HG02852 (cell line): ENCODE data around the gene LENEP.
"Not testable (repeated sequence)": the region's sequence is repeated elsewhere in the genome, so short reads cannot be mapped to it uniquely, and the experiment has no call there.

Experiments used
- ATAC-seq: cut with Tn5 transposase; IDR thresholded peaks from one replicate; pipeline ENCODE4 v1.9.1; 2021; ENCODE audit warnings: mild to moderate bottlenecking, moderate library complexity; ENCODE audit not compliant: unreplicated experiment

The LENEP gene

DNA sequence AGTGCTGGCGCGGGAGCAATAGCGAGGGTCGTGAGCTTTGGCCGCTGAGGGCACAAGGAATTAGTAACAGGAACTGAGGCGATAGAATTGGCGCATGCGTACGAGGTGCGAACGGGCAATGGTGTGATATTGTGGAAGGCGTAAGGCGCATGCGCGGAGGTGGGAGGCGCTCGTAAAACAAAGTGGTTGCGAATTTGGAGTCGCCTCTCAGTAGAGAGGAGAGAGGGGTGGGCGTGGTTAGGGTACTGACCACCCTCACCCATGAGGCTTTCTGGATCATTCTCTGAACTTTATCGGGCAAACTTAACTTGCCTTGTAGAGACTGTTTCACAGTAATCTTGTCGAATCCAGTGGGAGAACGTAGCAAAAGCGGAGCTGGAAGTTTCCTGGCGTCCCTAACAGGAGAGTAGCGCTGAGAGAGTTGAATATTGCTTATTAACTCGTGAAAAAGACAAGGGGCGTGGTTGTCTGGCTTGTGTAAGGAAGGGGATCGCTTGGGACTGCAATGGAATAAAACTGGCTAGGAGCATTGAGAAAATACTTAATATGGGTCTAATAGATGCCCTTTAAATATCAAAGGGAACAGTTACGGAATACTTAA is 18.5 kb upstream of the LENEP start:
- peak; percentile 41 for ATAC-seq

GRCh38 chr1:154975409-154976059 is 17.9 kb upstream of the LENEP start:
- ATAC-seq, result no peak

- not testable (repeated sequence) for ATAC-seq
Observed at GRCh38 chr1:154977762-154978161, 15.6 kb upstream of the LENEP start.

- no peak for ATAC-seq
Observed at GRCh38 chr1:154978360-154978759, 15.0 kb upstream of the LENEP start.

DNA sequence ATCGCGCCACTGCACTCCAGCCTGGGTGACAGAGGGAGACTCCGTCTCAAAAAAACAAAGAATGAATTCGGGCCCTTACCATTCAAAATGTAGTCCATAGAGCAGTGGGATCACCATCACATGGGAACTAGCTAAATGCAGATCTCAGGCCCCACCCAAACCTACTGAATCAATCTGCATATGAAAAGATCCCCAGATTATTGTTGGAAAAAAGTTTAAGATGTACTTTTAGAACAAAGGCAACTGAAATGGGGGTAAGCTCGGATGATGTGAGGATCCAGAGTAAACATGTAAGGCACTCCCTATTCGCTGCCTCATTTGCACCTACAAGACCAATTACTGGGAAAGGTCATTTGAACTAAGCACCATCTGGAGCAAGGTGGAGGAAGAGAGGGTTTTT is 11.0 kb upstream of the LENEP start:
- ATAC-seq, result no peak

DNA sequence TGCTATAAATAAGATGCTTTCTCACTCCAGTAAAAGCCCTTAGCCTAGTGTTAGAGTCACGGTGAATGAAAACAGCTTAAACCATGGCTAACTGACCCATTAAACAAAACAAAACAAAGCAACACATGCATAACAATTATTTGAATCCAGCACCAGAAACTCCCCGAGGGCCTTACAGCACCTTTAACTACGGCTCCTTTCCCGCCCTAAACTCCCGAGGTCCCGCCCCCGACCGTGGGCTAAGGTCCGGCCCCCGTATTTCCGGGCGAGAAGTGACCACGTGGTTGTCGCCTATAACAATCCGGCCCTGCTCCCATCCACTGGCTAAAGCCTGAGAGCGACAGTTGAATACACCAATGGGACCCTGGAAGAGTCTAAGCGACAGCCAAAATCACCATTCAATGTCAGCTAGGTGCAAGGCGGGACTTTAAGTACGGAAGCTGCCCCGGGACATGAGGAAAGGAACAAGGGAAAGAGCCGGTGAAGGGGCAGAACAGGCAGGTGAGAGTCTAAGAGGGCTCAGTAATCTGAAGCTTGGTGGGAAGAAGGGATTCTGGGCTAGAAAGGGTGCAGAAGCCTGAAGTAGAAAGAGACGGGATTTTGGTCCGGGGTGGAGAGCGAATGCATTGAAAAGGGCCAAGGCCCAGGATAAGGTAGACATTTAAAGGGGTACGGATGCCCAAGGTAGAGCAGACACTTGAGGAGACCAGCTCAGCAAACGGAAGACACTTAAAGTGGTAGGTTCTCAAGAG is 10.3 kb upstream of the LENEP start, which contains the start of gene FLAD1:
TSS of gene FLAD1 (plus strand) at position 448 of the 752 bp plus-strand sequence. CDS start 351 bp downstream, outside the sequence.
- peak; percentile 98 for ATAC-seq

GRCh38 chr1:154983776-154984466 is 9.5 kb upstream of the LENEP start:
- ATAC-seq, result no peak

DNA sequence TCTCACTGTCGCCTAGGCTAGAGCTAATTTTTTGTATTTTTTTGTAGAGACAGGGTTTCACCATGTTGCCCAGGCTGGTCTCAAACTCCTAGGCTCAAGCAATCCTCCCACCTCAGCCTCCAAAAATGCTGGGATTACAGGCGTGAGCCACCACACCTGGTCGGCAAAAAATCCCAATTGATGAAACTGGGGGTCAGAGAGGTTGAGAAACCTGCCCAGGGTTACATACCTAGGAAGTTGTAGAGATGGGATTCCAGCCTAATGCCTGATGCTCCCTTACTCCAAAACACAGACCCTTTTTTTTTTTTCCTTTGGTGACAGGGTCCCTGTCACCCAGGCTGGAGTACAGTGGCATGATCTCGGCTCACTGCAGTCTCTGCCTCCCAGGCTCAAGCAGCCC is 6.7 kb upstream of the LENEP start:
- not testable (repeated sequence) for ATAC-seq

GRCh38 chr1:154987326-154987725 is 6.1 kb upstream of the LENEP start:
- ATAC-seq, result no peak

DNA sequence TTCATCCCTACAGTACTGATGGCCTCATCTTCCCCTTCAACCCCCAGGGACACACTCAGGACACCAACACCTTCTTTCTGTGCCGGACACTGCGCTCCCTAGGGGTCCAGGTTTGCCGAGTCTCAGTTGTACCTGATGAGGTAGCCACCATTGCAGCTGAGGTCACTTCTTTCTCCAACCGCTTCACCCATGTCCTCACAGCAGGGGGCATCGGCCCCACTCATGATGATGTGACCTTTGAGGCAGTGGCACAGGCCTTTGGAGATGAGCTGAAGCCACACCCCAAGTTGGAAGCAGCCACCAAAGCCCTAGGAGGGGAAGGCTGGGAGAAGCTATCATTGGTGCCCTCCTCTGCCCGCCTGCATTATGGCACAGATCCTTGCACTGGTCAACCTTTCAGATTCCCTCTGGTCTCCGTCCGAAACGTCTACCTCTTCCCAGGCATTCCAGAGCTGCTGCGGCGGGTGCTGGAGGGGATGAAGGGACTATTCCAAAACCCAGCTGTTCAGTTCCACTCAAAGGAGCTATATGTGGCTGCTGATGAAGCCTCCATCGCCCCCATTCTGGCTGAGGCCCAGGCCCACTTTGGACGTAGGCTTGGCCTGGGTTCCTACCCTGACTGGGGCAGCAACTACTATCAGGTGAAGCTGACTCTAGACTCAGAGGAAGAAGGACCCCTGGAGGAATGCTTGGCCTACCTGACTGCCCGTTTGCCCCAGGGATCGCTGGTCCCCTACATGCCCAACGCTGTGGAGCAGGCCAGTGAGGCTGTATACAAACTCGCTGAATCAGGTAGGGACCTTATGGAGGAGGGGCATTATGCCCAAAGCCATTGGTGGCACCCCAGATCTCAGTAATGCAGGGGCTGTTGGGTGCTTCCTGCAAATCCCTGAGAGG is 5.1 kb upstream of the LENEP start:
- ATAC-seq, result no peak

DNA sequence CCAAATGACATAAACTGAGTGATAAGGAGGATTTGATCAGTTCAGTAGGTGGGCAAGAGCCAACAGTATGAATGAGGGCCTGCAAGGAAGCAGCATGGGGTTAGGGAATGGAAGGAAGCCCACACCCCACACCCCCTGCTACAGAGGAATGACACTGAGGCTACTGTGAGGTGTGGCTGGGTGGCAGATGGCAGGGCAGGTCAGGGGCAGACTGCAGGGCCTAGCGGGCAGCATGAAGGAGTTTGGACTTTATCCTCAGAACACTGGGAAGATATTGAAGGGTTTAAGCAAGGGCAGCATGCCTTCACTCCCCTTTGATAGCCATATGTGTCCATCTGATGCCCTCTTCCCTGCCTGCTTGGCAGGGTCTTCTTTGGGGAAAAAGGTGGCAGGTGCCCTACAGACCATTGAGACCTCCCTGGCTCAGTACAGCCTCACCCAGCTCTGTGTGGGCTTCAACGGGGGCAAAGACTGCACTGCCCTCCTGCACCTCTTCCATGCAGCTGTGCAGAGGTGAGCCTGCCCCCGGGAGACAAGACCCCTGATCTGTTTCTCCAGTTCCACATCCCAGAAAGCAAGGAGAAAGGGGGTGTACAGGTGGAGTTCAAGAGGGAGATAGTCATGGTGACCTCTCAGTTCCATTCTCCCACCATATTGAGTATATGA is 4.1 kb upstream of the LENEP start:
- no peak for ATAC-seq

- ATAC-seq, result no peak
Observed at GRCh38 chr1:154990276-154990675, 3.1 kb upstream of the LENEP start.

DNA sequence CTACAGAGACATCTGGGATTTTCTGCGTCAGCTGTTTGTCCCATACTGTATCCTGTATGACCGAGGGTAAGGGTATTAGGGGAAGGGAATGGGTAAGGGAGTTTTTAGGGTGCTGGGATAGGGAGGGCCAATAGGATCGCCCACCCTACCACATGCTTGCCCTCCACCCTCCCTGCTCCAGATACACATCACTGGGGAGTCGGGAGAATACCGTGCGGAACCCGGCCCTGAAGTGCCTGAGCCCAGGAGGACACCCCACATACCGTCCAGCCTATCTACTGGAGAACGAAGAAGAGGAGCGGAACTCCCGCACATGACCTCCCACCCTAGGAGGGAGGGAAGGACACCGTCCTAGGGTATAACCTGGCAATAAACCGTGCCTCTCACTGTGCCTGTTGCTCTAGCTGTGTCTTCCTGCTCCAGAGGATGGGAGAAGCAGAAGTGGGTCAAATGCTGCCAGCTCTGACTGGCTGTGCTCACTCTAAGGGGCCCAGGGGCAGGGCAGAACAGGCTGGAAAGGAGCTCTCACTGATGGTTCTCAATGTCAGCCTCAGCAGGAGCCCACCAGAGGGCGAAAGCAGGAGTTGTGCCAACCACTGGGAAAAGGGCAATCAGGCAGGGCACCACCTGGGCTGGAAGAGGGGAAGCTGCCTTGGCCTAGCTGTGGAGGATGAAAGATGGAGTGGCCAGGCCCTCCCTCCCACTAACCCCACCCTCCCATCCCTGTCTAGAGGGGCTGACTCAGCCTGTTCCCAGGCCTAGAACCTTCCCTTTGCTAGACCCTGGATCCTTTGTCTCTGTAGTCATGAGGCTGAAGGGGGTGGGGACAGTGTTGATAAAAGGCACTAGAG is 440 bp upstream of the LENEP start:
- no peak for ATAC-seq

DNA sequence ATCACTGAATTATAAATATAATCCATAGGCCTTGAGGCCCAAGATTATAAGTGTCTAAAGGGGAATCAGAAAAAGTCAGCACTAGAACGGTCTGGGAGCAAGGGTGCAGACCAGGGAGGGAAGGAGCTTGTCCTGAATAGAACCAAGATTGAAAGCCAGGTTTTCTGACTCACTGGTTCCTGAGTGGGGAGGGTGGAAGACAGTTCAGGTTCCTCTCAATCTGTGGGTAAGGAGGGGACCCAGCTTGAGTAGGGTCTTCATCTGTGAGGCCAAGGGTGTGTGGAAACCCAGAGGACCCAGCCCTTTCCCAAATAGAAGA is 842 bp downstream of the LENEP start:
- no peak for ATAC-seq

DNA sequence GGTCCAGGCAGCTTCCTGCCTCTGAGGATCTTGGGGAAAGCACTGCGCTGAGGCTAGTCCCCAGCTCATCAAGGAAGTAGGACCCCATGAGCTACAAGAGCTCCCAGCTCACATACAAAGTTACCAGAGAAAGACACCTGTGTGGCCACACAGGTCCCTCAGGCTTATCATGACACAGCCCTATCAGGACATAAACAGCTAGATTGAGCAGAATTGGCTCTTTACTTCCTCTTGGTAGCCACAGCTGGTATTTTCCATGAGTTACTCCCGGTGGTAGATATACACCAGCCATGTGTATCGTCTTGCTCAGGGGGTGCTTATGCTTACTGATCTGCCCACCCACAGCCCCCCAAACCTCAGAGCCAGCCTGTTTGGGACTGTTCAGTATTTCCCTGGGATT is 1.2 kb downstream of the LENEP start:
- no peak for ATAC-seq

DNA sequence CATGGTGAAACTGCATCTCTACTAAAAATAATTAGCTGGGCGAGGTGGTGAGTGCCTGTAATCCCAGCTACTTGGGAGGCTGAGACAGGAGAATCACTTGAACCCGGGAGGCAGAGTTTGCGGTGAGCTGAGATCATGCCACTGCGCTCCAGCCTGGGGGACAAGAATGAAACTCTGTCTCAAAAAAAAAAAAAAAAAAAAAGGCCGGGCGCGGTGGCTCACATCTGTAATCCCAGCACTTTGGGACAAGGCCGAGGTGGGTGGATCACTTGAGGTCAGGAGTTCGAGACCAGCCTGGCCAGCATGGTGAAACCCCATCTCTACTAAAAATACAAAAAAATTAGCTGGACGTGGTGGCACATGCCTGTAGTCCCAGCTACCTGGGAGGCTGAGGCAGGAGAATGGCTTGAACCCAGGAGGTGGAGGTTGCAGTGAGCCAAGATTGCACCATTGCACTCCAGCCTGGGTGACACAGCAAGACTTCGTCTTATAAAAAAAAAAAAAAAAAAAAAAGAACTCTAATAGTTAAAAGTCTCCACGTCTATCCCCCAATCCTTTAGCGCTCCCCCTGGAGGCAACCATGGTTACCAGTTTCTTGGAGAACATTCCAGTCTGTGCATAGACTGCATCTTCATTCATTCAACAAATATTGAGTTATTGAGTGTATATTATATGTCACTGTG is 2.1 kb downstream of the LENEP start:
- ATAC-seq, result not testable (repeated sequence)

DNA sequence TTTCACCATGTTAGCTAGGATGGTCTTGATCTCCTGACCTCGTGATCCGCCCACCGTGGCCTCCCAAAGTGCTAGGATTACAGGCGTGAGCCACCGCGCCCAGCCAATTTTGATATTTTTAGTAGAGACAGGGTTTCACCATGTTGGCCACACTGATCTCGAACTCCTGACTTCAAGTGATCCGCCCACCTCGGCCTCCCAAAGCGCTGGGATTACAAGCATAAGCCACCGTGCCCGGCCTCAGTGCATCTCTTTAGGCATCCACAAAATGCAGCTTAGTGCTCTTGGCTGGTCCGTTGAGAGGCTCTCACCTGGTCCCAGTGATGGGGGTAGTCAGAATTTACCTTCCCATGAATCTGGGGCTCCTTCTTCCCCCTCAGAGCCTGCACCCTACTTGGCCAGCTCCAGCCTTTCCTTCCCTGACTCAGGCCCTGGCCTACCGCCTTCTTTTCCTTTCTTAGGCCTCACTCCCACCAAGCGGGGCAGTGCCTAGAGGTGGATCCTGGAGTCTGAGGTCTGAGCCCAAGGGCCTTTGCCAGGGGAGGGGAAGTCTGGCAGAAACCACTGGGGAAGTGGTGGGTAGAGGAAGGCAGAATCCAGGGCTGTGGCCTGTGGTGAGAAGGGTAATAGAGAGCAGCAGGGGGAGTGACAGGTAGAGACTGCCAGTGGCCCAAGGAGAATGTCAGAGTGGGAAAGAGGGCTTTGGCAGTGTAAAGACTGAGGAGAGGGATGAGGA is 3.7 kb downstream of the LENEP start:
- no peak for ATAC-seq

DNA sequence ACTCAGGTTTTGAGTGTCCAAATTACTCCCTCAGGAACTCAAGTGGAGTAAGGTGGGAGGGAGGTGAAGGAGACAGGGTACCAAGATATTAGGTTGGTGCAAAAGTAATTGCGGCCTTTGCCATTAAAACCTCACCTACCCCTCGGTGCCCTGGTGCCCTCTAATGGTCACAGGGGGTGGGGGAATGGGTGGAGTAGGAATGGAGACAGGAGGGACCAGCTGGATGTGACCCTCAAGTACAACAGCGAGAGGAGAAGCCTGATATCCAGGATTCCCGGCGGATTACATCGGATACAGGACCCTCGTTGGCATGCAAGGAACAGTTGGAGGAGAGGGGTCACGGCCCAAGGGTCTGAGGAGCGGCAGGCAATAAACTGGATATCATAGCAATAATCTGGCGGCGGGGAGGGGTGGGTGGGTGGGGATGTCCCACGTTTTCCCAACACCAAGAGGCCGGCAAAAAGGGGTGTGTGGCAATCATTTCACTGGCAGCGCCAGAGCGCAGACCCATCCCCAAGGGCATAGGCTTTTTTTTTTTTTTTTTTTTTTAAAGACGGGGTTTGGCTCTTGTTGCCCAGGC is 4.9 kb downstream of the LENEP start:
- no peak for ATAC-seq
